Measurements from ENCODE around the gene ZNF232.
A peak's percentile ranks its signal among the peaks of the same experiment; 100 is the strongest.

ZNF232 gene

GRCh38 chr17:5120036-5120435, 8.4 kb upstream of the ZNF232 start:
- no peak overlapping the region for H3K27ac ChIP-seq
- TF ChIP-seq ZFX (IDR thresholded peaks at IDR 0.05; ENCODE audit: borderline replicate concordance) (no peak), CTCF (IDR thresholded peaks at IDR 0.05) (no peak)

GRCh38 chr17:5118219-5118618, 6.5 kb upstream of the ZNF232 start:
- TF ChIP-seq CTCF (IDR thresholded peaks at IDR 0.05) = no peak
- no peak for TF ChIP-seq ZFX (IDR thresholded peaks at IDR 0.05; ENCODE audit: borderline replicate concordance)

GRCh38 chr17:5115673-5116651, 4.3 kb upstream of the ZNF232 start, which contains the start of gene USP6:
USP6 (plus strand) TSS chr17:5116032; CDS start chr17:5130368, 14,336 bp downstream.
- H3K27ac ChIP-seq = no peak within 1 kb of the TSS
- no peak for TF ChIP-seq ZFX (IDR thresholded peaks at IDR 0.05; ENCODE audit: borderline replicate concordance)

More at GRCh38 chr17:5118219-5118618, 6.5 kb upstream of the ZNF232 start:
- H3K27ac ChIP-seq = no peak overlapping the region

GRCh38 chr17:5110816-5111215, 862 bp downstream of the ZNF232 start:
- TF ChIP-seq CTCF (IDR thresholded peaks at IDR 0.05) = no peak
- TF ChIP-seq ZFX (IDR thresholded peaks at IDR 0.05; ENCODE audit: borderline replicate concordance) = no peak
- peak overlapping the region; percentile 71; the same call in 1 of the 2 replicates for H3K27ac ChIP-seq

DNA sequence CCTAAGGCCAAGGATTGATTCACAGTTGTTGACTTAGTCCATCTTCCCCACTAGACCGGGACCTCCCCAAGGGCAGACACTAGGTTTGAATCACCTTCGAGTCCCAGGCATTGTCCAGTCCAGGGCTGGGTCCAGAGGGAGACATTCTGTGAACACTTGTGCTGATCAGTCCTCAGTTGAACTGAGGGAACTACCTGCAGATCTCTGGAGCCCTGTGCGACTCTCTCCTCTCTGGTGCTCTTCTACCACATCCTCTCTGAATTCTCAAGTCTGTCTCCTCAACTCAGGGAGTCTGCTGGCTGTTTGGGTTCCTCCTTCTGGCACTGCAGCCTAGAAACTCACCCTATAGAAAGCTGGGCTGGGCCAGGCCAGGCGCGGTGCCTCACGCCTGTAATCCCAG, 10.8 kb downstream of the ZNF232 start:
- TF ChIP-seq ZFX (IDR thresholded peaks at IDR 0.05; ENCODE audit: borderline replicate concordance) = no peak
- TF ChIP-seq CTCF (IDR thresholded peaks at IDR 0.05) = no peak
- H3K27ac ChIP-seq = no peak overlapping the region

GRCh38 chr17:5099271-5099670, 12.4 kb downstream of the ZNF232 start:
- TF ChIP-seq CTCF (IDR thresholded peaks at IDR 0.05) (no peak), ZFX (IDR thresholded peaks at IDR 0.05; ENCODE audit: borderline replicate concordance) (no peak)
- no peak overlapping the region for H3K27ac ChIP-seq

GRCh38 chr17:5097101-5097834, 14.4 kb downstream of the ZNF232 start:
- no peak overlapping the region for H3K27ac ChIP-seq
- no peak for TF ChIP-seq ZFX (IDR thresholded peaks at IDR 0.05; ENCODE audit: borderline replicate concordance)
- no peak for TF ChIP-seq CTCF (IDR thresholded peaks at IDR 0.05)

Measured in 22Rv1 (cell line).